Stimulated activated naive CD4-positive, alpha-beta T cell treated with Interleukin-2 at 50 U/mL for 16 hours (primary cell): Measurements from ENCODE around the gene SARM1.
"Not testable (repeated sequence)": the region's sequence is repeated elsewhere in the genome, so short reads cannot be mapped to it uniquely, and the experiment has no call there.

Source experiments
- DNase-seq: peaks from one replicate; lab custom pipeline; 2025; lab: John Stamatoyannopoulos, UW

The SARM1 gene

GRCh38 chr17:28426081-28426519 lies 54.6 kb downstream of the SARM1 start:
- DNase-seq: no peak

GRCh38 chr17:28427371-28427770 lies 55.9 kb downstream of the SARM1 start:
- no peak for DNase-seq

- DNase-seq: not testable (repeated sequence)
These were observed 56.5 kb downstream of the SARM1 start for GRCh38 chr17:28427982-28428381.

DNA sequence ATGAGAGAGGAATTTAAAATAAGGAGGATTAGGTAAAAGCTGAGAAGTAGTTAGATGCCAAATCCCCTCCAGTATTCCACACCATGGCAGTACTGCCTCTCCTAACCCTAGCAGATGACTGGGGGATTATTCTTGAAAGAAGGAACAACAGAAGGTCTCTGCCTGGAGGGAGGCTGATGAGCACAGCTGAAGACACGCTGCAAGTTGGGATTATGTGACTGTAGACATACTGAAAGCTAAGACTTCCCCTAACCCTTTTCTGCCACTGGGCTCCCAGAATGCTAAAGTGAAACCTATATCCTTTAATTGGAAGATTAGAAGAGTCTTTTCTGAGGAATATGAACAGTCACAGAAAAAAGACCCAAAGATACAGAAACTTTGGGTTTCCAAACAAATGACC lies 62.2 kb downstream of the SARM1 start:
- no peak for DNase-seq

DNA sequence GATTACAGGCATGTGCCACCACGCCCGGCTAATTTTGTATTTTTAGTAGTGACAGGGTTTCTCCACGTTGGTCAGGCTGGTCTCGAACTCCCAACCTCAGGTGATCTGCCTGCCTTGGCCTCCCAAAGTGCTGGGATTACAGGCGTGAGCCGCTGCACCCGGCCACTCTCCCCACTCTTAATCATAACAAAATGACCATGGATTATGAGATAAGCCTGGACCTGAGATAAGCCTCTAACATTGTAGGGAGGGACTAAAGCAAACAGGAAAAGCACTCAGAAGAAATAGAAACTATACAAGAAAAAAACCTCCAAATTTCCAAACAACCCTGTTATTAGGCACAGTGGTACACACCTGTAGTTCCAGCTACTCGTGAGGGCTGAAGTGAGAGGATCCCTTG lies 62.8 kb downstream of the SARM1 start:
- not testable (repeated sequence) for DNase-seq

DNA sequence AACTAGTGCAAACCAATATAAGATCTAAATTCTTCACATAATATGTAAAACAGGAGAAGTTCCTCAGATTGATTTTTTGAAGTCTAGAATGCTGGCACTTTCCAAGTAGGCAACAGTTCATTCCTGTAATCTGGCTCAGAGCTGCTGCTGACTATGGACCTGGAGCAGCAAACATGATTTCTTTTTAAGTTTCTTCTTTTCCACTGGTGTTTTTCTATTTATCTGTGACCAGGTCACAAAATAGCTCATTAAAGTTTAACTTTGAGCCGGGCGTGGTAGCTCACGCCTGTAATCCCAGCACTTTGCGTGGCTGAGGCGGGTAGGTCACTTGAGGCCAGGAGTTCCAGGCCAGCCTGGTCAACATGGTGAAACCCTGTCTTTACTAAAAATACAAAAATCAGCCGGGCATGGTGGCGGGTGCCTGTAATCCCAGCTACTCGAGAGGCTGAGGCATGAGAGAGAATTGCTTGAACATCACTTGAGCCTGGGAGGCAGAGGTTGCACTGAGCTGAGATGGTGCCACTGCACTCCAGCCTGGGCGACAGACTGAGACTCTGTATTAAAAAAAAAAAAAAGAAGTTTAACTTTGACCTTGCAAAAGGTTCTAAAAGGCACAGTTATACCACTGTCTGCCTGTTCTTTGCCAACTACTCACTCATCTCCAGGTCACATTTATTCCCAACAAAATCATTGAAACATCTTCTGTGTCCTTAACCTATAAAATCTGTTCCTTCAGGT lies 72.6 kb downstream of the SARM1 start:
- DNase-seq: no peak

- no peak for DNase-seq
These were observed 75.4 kb downstream of the SARM1 start for GRCh38 chr17:28446716-28447395.

DNA sequence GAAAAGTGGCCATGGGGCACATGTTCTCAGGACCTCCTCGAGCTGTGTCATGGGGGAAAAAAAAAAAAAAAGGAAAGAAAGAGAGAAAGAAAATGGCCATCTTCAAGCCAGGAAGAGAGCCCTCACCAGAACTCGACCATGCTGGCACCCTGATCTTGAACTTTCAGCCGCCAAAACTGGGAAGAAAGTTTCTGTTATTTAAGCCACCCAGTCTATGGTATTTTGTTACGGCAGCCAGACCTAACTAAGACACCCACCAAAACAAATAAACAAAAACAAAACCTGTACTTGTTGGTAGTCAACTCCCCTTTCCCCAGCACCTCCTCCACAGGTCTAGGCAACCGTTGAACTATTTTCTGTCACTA lies 75.9 kb downstream of the SARM1 start:
- DNase-seq: no peak

DNA sequence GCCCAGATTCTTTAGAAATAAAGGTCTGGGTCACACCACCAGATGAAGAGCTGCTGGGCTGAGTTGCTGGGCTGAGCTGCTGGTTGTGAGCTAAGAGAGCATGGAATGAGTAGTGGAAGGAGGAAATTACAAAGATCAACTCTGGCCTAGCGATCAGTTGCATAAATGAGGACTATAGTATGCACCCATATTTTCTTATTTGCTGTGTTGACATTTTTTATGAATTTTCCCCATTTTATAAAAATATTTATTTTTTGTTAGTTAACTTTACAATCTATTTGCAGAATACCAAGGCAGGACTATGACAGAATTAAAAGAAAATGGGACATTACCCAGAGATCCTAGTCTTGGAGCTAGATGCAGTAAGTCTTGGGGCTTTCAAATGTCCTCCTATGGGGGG lies 78.4 kb downstream of the SARM1 start:
- no peak for DNase-seq
